Measurements from ENCODE around the gene GABBR1.

DNA sequence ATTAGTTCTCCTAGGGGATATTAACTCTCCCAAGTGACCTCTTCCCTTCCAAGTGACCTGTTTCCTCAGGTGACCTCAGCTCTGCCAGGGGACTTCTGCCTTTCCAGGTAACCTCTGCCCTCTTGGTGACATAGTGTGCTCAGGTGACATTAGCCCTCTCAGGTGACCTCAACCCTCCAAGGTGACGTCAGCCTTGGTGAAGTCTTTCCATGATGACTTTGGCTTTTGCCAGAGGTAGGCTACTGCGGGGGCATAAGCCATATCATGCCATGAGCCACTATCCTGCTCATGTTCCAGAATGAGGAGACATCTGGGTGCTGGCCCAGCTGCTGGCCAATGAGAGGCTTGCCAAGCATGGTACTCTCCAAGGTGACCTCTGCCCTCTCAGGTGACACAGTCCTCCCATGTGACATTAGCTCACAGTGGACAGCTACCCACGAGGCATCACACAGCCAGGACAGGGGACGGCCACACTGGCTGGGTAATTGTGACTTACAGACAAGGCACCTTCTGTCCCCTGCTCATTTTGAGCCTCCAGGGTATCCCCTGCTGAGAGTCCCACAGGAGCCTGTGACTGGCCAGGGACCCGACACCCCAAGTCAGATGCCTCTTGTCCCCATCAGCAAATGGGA lies 104.6 kb downstream of the GABBR1 start:
- no peak for TF ChIP-seq POLR2A (IDR thresholded peaks at IDR 0.05; ENCODE audit: low read depth, low read length)
- TF ChIP-seq TAF1 (IDR thresholded peaks at IDR 0.05; ENCODE audit: borderline replicate concordance, low read depth, low read length): no peak
- no peak for TF ChIP-seq POLR2AphosphoS5 (IDR thresholded peaks at IDR 0.05; ENCODE audit: low read depth, low read length)

All from GM12892 (cell line).